NCI-H1092 treated with DMSO at 0.1 percent for 48 hours (cell line): ENCODE measurements around the gene PPP1R7.
"Not testable (repeated sequence)": the region's sequence is repeated elsewhere in the genome, so short reads cannot be mapped to it uniquely, and the experiment has no call there.

Experiments used
- DNase-seq: peaks from one replicate; lab custom pipeline; 2025; lab: John Stamatoyannopoulos, UW

PPP1R7 gene

GRCh38 chr2:241195506-241196130, 45.4 kb downstream of the PPP1R7 start:
- no peak for DNase-seq

DNA sequence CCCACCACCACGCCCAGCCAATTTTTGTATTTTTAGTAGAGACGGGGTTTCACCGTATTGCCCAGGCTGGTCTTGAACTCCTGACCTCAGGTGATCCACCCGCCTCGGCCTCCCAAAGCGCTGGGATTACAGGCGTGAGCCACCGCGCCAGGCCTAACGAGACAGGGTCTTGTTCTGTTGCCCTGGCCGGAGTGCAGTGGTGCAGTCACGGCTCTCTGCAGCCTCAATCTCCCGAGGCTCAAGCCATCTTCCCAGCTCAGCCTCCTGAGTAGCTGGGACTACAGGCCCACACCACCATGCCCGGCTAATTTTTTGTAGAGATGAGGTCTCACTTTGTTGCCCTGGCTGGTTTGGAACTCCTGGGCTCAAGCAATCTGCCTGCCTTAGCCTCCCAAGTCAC, 47.0 kb downstream of the PPP1R7 start:
- not testable (repeated sequence) for DNase-seq

DNA sequence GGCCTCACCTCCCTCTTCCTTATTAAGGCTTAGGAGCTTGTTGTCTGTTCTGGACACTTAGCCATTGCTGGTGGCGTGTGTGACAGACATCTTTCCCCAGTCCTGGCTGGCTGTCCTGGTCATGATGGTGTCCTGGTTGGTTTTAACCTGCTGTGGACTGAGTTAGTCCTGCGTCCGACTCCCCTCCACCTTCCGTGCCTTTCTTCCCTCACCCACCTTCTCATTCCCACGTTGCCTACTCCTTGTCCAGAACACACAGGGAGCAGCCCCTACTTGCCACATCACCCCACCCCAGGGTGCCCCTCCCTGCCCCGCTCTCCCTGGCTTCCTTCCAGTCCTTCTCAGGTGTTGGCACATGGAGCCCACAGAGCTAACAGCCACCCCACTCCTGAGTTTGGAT, 47.7 kb downstream of the PPP1R7 start:
- DNase-seq, result no peak

DNA sequence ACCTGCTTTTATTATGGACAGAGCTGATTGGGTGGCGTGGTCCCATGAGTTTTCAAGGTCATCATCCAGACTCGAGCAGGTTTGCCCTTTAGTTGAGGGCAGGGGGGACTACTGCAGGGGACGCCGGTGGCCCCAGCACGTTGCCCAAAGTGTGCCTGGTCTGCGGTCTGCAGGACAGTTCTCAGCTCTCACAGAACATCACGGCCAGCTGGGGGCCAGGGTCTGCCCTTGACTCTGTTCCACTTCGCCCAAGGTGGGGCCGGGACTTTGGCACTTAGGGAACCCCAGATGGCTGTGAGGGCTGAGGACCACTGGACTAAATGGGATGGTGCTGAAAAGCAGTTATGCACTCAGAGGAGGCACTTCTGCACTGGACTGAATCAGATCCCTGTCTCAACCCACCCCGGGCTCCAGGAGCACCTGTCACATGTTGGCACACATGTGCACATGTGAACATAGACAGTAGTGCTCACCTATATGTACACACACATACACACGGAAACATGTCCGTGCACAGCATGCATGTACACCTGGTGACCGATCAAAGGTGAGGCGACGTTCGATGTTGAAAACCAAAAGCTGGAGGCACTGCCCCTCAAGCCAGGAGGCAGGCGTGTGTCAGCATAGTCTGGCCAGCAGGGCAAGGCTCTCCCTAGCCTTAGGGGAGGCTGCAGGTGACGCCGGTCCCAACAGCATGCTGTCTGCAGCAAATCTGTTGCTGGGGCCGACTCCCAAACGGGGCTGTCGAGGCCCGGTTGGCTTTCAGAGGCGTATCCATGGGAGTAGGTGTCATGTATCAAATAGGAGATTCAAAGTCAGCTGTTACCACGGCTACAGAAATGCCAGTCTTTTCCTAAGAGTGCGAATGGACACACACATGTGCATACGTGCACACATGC, 48.4 kb downstream of the PPP1R7 start:
- DNase-seq, result no peak

DNA sequence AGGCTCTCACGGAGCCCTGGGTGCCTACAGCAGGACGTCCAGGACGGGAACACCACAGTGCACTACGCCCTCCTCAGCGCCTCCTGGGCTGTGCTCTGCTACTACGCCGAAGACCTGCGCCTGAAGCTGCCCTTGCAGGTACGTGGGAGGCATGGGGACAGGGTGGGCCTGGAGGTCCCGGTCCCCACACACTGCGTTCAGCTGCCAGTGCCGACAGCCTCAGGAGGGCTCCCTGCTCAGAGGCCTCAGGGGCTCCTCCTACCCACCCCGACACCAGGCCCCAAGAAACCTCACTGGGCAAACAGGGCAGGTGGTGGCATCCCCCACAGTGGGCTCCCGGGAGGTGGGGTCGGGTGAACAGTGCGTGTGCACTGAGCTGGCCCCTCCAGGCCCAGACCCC, 49.0 kb downstream of the PPP1R7 start:
- no peak for DNase-seq

DNA sequence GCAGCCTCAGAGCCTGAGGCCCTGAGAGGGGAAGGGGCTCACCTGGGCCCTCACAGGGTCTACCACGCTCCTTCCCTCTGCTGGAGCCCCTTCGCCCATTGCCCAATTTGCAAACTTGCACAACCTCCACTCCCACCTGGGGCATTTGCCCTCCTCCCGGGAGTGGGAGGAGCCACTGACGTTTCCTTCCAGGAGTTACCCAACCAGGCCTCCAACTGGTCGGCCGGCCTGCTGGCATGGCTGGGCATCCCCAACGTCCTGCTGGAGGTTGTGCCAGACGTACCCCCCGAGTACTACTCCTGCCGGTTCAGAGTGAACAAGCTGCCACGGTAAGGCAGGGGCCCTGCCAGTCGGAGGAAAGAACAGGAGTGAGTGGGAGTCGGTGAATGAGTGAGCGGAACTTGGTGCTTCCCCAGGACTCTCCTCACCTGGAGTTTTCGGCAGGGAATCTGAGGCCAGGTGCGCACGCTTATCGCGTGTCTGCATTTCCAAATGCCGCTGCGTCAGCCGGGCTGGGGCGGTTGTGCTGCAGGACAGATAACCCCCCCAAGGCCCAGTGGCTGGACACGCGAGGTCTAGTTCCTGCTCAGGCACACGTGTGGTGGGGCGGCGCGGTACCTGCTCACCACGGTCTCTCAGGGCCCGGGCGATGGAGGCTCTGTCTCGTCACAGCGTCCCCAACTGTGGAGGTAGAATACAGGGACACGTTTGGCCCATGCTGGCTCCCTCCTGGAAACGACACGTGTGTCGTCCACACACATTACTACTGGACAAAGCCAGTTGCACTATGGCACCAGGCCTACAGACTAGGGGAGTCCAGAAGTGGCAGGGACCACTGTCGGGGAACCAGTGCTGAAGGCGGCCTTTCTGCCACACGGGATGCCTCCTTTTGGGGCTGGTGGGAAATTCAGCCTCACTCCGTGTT, 49.9 kb downstream of the PPP1R7 start:
- no peak for DNase-seq

GRCh38 chr2:241200822-241201395, 50.6 kb downstream of the PPP1R7 start:
- DNase-seq, result no peak

DNA sequence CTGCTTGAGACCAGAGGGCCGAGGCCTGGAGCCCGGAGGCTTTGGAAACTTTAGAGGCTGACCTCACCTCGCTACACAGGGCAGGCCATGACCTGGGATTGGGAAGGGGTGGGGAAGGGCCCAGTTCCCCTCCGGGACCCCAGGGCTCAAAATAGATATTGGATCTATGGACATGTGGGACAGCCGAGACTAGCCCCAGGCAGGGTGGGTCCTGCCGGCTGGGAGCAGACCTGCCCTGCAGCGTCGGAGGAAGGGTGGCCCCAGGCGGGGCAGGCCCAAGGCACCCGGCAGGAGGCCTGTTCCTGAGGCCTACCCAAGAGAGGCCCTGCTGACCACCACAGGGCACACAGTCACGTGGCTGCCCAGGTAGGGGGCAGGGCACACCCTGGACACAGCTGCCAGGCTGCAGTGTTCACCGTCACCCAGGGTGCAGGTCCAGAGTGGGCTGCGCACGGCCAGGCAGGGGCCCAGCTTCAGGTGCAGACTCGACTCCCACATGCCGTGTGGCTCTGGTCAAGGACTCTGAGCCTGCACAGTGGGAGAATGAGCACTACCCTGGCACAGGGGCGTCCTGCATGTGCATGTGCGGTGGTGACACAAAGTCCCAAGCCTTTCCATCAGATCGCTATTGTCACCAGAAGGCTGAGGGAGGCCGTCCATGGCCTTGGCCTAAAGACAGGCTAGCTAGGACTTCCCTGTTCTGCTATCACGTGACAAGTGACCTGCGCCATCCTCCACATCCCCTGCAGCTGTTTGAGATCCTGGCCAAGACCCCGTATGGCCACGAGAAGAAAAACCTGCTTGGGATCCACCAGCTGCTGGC, 51.4 kb downstream of the PPP1R7 start:
- DNase-seq, result no peak

GRCh38 chr2:241202268-241202585, 52.0 kb downstream of the PPP1R7 start:
- no peak for DNase-seq

GRCh38 chr2:241202681-241203080, 52.4 kb downstream of the PPP1R7 start:
- no peak for DNase-seq

DNA sequence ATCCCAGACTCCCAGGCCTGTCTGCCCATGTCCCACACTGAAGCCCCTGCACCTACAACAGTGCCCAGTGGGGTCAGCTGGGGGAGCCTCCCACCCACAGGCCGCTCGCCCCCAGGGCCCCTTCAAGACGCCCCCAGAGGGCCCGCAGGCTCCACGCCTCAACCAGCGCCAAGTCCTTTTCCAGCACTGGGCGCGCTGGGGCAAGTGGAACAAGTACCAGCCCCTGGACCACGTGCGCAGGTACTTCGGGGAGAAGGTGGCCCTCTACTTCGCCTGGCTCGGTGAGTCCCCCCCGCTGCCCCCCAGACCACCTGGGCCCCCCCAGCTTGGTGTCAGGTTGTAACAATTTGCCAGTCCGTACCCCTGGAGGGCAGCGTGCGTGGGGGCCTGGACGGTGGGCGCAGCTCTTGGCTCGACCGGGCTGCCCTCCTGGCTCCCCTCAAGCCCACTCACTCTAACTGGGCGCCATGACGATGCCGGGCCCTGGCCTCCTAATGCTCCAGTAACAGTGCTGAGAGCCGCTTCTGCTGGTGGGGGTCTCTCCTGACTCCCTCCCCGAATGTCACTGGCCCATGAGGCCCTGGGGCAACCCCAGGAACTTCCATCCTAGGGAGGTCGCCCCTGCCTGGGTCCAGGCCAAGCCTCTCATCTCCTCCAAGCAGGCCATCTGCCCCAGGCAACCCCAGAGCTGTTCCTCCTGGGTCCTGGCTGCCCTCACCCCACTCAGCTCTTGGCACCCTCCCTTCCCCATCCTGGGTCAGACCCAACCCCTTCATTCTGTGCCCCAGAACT, 53.1 kb downstream of the PPP1R7 start:
- no peak for DNase-seq

DNA sequence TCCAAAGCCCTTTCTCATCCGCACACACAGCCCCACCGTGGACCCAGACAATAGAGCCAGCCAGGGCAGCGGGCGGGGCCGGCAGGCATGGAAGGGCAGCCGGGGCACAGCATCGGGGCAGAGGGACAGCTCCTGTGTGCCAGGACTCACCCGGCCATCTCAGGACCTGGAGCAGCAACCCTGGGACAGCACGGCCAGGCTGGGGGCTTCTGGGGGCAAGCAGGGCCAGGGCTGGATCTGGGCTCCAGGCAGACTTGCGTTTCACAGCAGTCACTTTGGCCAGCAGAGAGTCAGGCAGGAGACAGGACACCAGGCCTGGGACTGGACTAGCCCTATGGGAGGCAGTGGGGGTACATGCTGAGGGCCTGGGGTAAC, 53.7 kb downstream of the PPP1R7 start:
- no peak for DNase-seq

GRCh38 chr2:241204490-241204889, 54.2 kb downstream of the PPP1R7 start:
- no peak for DNase-seq

DNA sequence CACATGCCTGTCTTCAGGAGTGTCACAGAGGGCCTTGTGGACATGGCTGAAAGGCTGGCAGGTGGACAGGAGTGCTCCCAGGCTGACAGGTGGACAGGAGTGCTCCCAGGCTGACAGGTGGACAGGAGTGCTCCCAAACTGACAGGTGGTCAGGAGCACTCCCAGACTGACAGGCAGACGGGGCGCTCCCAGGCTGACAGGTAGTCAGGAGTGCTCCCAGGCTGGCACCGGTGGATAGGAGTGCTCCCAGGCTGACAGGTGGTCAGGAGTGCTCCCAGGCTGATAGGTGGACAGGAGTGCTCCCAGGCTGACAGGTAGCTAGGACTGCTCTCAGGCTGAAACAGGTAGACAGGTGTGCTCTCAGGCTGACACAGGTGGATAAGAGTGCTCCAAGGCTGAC, 54.8 kb downstream of the PPP1R7 start:
- no peak for DNase-seq

- no peak for DNase-seq
These were observed 56.9 kb downstream of the PPP1R7 start for GRCh38 chr2:241207151-241207550.

GRCh38 chr2:241207641-241208040, 57.4 kb downstream of the PPP1R7 start:
- DNase-seq, result no peak

DNA sequence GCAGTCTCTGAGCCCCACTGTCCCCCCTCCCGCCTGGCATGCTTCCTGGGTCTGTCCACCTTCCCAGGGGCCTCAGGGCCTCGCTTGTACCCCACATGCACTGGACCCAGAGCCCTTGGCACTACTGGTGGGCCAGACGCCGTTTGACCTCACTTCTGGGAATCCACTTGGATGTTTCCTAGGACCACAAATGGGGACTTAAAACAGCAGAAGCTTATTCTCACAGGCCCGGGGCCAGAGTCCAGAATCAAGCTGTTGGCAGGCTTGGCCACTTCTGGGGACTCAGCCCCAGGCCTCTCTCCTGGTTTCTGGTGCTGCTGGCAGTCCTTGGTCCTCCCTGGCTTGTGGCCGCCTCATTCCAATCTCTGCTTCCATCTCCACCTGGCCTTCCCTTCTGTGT, 57.8 kb downstream of the PPP1R7 start:
- no peak for DNase-seq

GRCh38 chr2:241209271-241209670, 59.0 kb downstream of the PPP1R7 start:
- DNase-seq, result no peak

DNA sequence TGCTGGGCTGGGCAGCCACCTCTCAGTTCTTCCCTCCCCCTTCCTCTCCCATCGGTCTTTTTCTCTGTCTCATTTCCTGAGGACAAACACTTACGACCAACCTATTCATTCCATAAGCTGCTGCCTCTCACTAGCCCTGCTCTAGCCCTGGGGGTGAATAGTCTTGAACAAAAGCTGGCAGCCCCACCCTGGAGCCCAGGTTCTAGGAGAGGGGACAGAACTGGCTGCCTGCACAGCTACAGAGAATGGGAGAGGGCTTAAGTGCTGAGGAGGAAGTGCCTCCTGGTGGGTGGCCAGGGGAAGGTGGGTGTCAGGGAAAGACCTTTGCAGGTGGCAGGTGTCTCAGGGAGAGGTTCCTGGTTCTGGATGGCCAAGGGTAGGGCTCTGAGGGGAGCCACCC, 61.0 kb downstream of the PPP1R7 start:
- DNase-seq, result no peak

DNA sequence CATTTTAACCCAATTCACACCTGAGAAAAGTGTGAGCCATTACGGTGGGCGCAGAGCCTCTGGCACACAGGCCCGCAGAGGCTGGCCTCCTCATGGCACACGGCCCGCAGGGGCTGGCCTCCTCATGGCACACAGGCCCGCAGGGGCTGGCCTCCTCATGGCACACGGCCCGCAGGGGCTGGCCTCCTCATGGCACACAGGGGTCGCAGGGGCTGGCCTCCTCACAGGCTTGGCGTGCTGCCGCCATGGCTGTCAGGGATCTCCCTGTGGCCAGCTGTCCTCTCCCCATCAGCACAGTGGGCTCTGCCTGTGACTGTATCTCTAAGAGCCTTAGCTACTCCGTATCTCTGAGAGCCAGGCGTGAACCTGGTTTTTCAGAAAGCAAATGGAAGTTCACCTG, 62.8 kb downstream of the PPP1R7 start:
- no peak for DNase-seq

GRCh38 chr2:241213567-241213966, 63.3 kb downstream of the PPP1R7 start:
- DNase-seq, result no peak
